ENCODE data around the gene SCLY. TPM values are rescaled to one million over a fixed set of nuclear protein-coding genes. Genes with fewer than 3 reads are reported as not detected.

The SCLY gene
- polyA plus RNA-seq, 2 of the 4 experiments (the other 2 are of a cell fraction), result 19.0 to 28.3 TPM

- no peak overlapping the region for H3K4me3 ChIP-seq
- 92% methylated on average over 7 of the region's 7 CpGs for WGBS (ENCODE audit: missing lambda C conversion rate)
- no peaks in the 10 kb centered on the region for H3K9me3 ChIP-seq
- H3K27ac ChIP-seq, result no peak overlapping the region
- no peaks in the 10 kb centered on the region for H3K4me1 ChIP-seq
- H3K4me2 ChIP-seq, result no peak overlapping the region
- TF ChIP-seq ZFP36 (IDR thresholded peaks at IDR 0.05; ENCODE audit: borderline replicate concordance, partially characterized antibody) (no peak), NPAS2 (CRISPR knock-in tag; IDR thresholded peaks at IDR 0.05; ENCODE audit: borderline replicate concordance) (no peak), FOSL2 (IDR thresholded peaks at IDR 0.05) (no peak), FOSL2 (CRISPR knock-in tag; IDR thresholded peaks at IDR 0.05) (no peak), PHF8 (IDR thresholded peaks at IDR 0.05; ENCODE audit: borderline replicate concordance, low read depth) (no peak), REST (IDR thresholded peaks at IDR 0.05) (no peak), CTCF (IDR thresholded peaks at IDR 0.05) (no peak), ZNF302 (CRISPR knock-in tag; IDR thresholded peaks at IDR 0.05) (no peak), CEBPB (IDR thresholded peaks at IDR 0.05) (no peak), USF2 (IDR thresholded peaks at IDR 0.05) (no peak), TP53 (CRISPR knock-in tag; IDR thresholded peaks at IDR 0.05) (no peak), MAX (IDR thresholded peaks at IDR 0.05) (no peak), HMGXB4 (CRISPR knock-in tag; IDR thresholded peaks at IDR 0.05; ENCODE audit: borderline replicate concordance) (no peak), CBX2 (IDR thresholded peaks at IDR 0.05; ENCODE audit: borderline replicate concordance, low read depth) (no peak), NR3C1 (IDR thresholded peaks at IDR 0.05) (no peak), HDAC2 (IDR thresholded peaks at IDR 0.05) (no peak), HEYL (CRISPR knock-in tag; IDR thresholded peaks at IDR 0.05) (no peak), BCL3 (IDR thresholded peaks at IDR 0.05) (no peak)
- DNase-seq (ENCODE audit: low read depth in 1 of 2, low spot score in 1 of 2) (no peak), FAIRE-seq (no peak), ATAC-seq (no peak)
- POLR2A ChIA-PET, result no interaction called here
- CTCF ChIA-PET, result interaction anchor here (0.6 kb wide), 1 partner anchor 42 kb away, joined by 3 read pairs; no protein-coding TSS in a partner anchor
These were observed 47.0 kb upstream of the SCLY start for GRCh38 chr2:238013806-238014205.
